GM12878 (cell line): ENCODE data around the gene C1GALT1C1. TPM values are rescaled to one million over a fixed set of nuclear protein-coding genes. Genes with fewer than 3 reads are reported as not detected.

Experiments used
- BCL3 ChIP-seq: IDR thresholded peaks from 2 replicates; pipeline ENCODE4 v1.6.1; 2011; ENCODE audit warnings: borderline replicate concordance, low read depth, mild to moderate bottlenecking, moderate library complexity, low read length; ENCODE audit not compliant: insufficient read depth, poor library complexity, severe bottlenecking
- CREB1 ChIP-seq: IDR thresholded peaks from 2 replicates; pipeline ENCODE4 v1.6.1; 2012; ENCODE audit warnings: low read depth, mild to moderate bottlenecking, inconsistent platforms
- CTCF ChIP-seq, 3 experiments: IDR thresholded peaks in 2 of 3; conservative IDR thresholded peaks in 1 of 3; 2 replicates each; pipeline ENCODE4 v1.5.1; 2011; ENCODE audit warnings: low read depth in 3 of 3, low read length in 3 of 3, mild to moderate bottlenecking in 3 of 3, control low read depth in 2 of 3, moderate library complexity in 2 of 3, inconsistent platforms in 1 of 3, mixed read lengths in 1 of 3; ENCODE audit not compliant: control insufficient read depth in 2 of 3, insufficient read depth in 1 of 3; ENCODE audit errors: extremely low read depth in 1 of 3
- HCFC1 ChIP-seq: fragments of 150-350 bp; IDR thresholded peaks from 2 replicates; pipeline ENCODE4 v1.6.1; 2014; ENCODE audit warnings: low read length
- MTA2 ChIP-seq: fragments of 450-650 bp; IDR thresholded peaks from 2 replicates; pipeline ENCODE4 v1.6.1; 2016; ENCODE audit warnings: low read depth, mild to moderate bottlenecking, moderate library complexity
- MXI1 ChIP-seq: fragments of 150-350 bp; IDR thresholded peaks from 2 replicates; pipeline ENCODE4 v1.6.1; 2011; ENCODE audit warnings: low read depth, mild to moderate bottlenecking, inconsistent platforms, low read length, improper control_type of control experiment
- PAX5 ChIP-seq: IDR thresholded peaks from 2 replicates; pipeline ENCODE4 v1.6.1; 2011; ENCODE audit warnings: low read depth, low read length, borderline replicate concordance
- PKNOX1 ChIP-seq: fragments of 450-650 bp; IDR thresholded peaks from 2 replicates; pipeline ENCODE4 v1.6.1; 2016; ENCODE audit warnings: mild to moderate bottlenecking
- PML ChIP-seq: IDR thresholded peaks from 2 replicates; pipeline ENCODE4 v1.6.1; 2012; ENCODE audit warnings: low read length, inconsistent platforms
- SUPT20H ChIP-seq: IDR thresholded peaks from 2 replicates; pipeline ENCODE4 v1.6.1; 2011; ENCODE audit warnings: low read depth, mild to moderate bottlenecking, low read length, moderate library complexity, borderline replicate concordance; ENCODE audit not compliant: control insufficient read depth
- TAF1 ChIP-seq: IDR thresholded peaks from 2 replicates; pipeline ENCODE4 v1.6.1; 2011; ENCODE audit warnings: mild to moderate bottlenecking, low read depth, low read length, borderline replicate concordance
- TCF12 ChIP-seq: IDR thresholded peaks from 2 replicates; pipeline ENCODE4 v1.6.1; 2011; ENCODE audit warnings: low read depth, mild to moderate bottlenecking, low read length
- ZBTB40 ChIP-seq: fragments of 450-650 bp; IDR thresholded peaks from 2 replicates; pipeline ENCODE4 v1.6.1; 2016; ENCODE audit warnings: mild to moderate bottlenecking, moderate library complexity, borderline replicate concordance
- polyA plus RNA-seq, 11 experiments: library from polyadenylated mRNA; depleted of rRNA in 4 of 11; unstranded in 6 of 11; stranded (reverse) in 5 of 11; fragments of >200 nt; fragmentation: Nextera tagmentation in 4 of 11; fragmentation: Illumina TruSeq in 1 of 11; extraction: Ambion mirVana in 4 of 11; extraction: Trizol in 1 of 11; gene quantifications; 1 replicate in 1 of 11; 2 replicates in 10 of 11; pipeline versions ENCODE4 v1.2.1 to v1.2.3, GENCODE V29; 2011 to 2016; ENCODE audit warnings: inconsistent platforms in 2 of 11, missing spikeins in 2 of 11, low read depth in 1 of 11
- total RNA-seq, 4 experiments: library from RNA; depleted of rRNA in 3 of 4; stranded (reverse); fragments of >200 nt in 3 of 4; fragmentation: Illumina TruSeq in 1 of 4; extraction: Trizol in 1 of 4; gene quantifications; 2 replicates each; pipeline versions ENCODE4 v1.2.1 to v1.2.3, GENCODE V29; 2013 to 2021

C1GALT1C1 gene
- total and polyA plus RNA-seq, 10 of the 15 experiments (the other 5 are each of a cell fraction or from before 2014, with no cell fraction given), result 11.6 to 71.7 (median 22.5) TPM

- 0 out of 2 replicates have a peak, but pooled peaks have one; percentile 21 for TF ChIP-seq HCFC1
- TF ChIP-seq TAF1, result peak; percentile 59; the same call in 1 of the 2 replicates
- no peak for TF ChIP-seq CTCF (IDR thresholded peaks at IDR 0.05 in 2 of 3, conservative IDR thresholded peaks at IDR 0.05 in 1 of 3; ENCODE audit: control insufficient read depth in 2 of 3, extremely low read depth in 1 of 3, insufficient read depth in 1 of 3, low read depth in 3 of 3, low read length in 3 of 3)
- 0 out of 2 replicates have a peak, but pooled peaks have one; percentile 45 for TF ChIP-seq PML
- 0 out of 2 replicates have a peak, but pooled peaks have one; percentile 51 for TF ChIP-seq TCF12
- peak; percentile 89 for TF ChIP-seq PKNOX1
- no peak for TF ChIP-seq MXI1
- TF ChIP-seq CREB1, result peak; percentile 59; the same call in 1 of the 2 replicates
- no peak for TF ChIP-seq SUPT20H
- peak; percentile 38; the same call in 1 of the 2 replicates for TF ChIP-seq ZBTB40
- TF ChIP-seq MTA2, result no peak
- TF ChIP-seq PAX5, result peak; percentile 61; the same call in 1 of the 2 replicates
- no peak for TF ChIP-seq BCL3
These were observed at the start of gene C1GALT1C1 (continued) for GRCh38 chrX:120629667-120630537.
